Activated CD4-positive, alpha-beta T cell treated with anti-CD3 and anti-CD28 coated beads, Interleukin-10, Interleukin-2, amounts not matched to agents 100 ng/mL and 50 ng/mL, durations not matched to agents 16 hours and 8 hours (primary cell): ENCODE measurements around the gene ZRANB2.

Experiments
- DNase-seq: peaks from one replicate; pipeline ENCODE4 v3.0.0-alpha.2; 2020

Gene ZRANB2

GRCh38 chr1:71080739-71081696 is at the start of gene ZRANB2:
Gene ZRANB2 (minus strand): TSS chr1:71081035. CDS start chr1:71080995, 40 bp downstream.
- DNase-seq, result peak; percentile 96

GRCh38 chr1:71128060-71128459 is 47.2 kb upstream of the ZRANB2 start:
- DNase-seq, result no peak

- DNase-seq, result no peak
Observed at GRCh38 chr1:71118086-71118485, 37.3 kb upstream of the ZRANB2 start.

GRCh38 chr1:71116729-71117128 is 35.9 kb upstream of the ZRANB2 start:
- DNase-seq, result no peak

GRCh38 chr1:71106658-71107322 is 26.0 kb upstream of the ZRANB2 start:
- no peak for DNase-seq

GRCh38 chr1:71104417-71104816 is 23.6 kb upstream of the ZRANB2 start:
- no peak for DNase-seq

GRCh38 chr1:71101839-71102376 is 21.1 kb upstream of the ZRANB2 start:
- no peak for DNase-seq

GRCh38 chr1:71097428-71097827 is 16.6 kb upstream of the ZRANB2 start:
- no peak for DNase-seq

GRCh38 chr1:71094913-71095312 is 14.1 kb upstream of the ZRANB2 start:
- no peak for DNase-seq

GRCh38 chr1:71093938-71094337 is 13.1 kb upstream of the ZRANB2 start:
- DNase-seq, result no peak

GRCh38 chr1:71089536-71090270 is 8.9 kb upstream of the ZRANB2 start:
- DNase-seq, result no peak

- DNase-seq, result no peak
Observed at GRCh38 chr1:71088645-71089287, 7.9 kb upstream of the ZRANB2 start.

GRCh38 chr1:71087713-71088112 is 6.9 kb upstream of the ZRANB2 start:
- no peak for DNase-seq

GRCh38 chr1:71087060-71087459 is 6.2 kb upstream of the ZRANB2 start:
- DNase-seq, result no peak

- DNase-seq, result no peak
Observed at GRCh38 chr1:71086331-71086730, 5.5 kb upstream of the ZRANB2 start.

GRCh38 chr1:71083271-71083670 is 2.4 kb upstream of the ZRANB2 start:
- no peak for DNase-seq

- peak; percentile 5 for DNase-seq
Observed at GRCh38 chr1:71081697-71082080, 854 bp upstream of the ZRANB2 start.

GRCh38 chr1:71080230-71080738 is 551 bp downstream of the ZRANB2 start:
- DNase-seq, result peak; percentile 36

GRCh38 chr1:71074681-71075080 is 6.2 kb downstream of the ZRANB2 start:
- peak; percentile 26 for DNase-seq

- DNase-seq, result no peak
Observed at GRCh38 chr1:71072273-71072672, 8.6 kb downstream of the ZRANB2 start.

GRCh38 chr1:71071720-71072119 is 9.1 kb downstream of the ZRANB2 start:
- DNase-seq, result no peak
